Fibroblast of skin of scalp (primary cell): ENCODE measurements around the gene CYSTM1.
"Not testable (repeated sequence)": the region's sequence is repeated elsewhere in the genome, so short reads cannot be mapped to it uniquely, and the experiment has no call there.

Experiments
- DNase-seq: peaks from one replicate; pipeline ENCODE4 v3.0.0-alpha.2; 2013

Gene CYSTM1

DNA sequence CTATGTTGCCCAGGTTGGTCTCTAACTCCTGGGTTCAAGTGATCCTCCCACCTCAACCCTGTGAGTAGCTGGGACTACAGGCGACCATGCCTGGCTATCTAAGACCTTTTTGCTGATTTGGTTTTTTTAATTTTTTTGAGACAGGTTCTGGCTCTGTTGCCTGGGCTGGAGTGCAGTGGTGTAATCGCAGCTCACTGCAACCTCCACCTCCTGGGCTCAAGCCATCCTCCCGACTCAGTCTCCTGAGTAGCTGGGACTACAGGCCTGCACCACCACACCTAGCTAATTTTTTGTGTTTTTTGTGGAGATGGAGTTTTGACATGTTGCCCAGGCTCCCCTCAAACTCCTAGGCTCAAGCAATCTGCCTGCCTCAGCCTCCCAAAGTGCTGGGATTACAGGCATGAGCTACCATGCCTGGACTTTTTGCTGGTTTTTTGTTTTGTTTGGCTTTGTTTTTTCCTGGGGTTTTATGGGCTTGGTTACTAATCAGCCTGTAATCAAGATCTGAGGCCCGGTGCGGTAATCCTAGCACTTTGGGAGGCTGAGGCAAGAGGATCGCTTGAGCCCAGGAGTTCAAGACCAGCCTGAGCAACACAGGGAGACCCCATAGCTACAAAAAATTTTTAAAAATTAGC, 3.6 kb downstream of the CYSTM1 start:
- no peak for DNase-seq

DNA sequence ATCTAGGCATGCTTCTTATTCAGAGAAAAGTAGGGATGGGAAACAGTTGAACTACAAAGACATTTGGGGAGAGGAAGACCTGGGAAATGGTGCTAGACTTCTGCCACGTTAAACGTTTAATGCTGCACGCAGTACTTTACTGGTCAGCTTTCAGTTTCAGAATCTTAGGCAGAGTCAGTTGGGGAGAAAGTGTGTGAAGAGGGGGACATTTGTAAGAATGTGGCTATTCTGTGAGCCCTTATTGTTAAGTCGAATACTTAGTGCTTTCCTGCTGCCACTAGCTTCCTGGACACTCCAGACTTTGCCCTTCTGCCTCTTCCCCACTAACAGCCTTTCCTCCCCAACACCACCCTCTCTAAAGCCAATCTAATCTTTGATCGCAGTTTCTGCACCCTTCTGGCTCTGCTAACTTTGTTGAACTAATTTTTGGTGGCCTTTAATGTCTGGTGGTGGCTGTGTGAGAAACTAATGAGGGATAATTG, 6.1 kb downstream of the CYSTM1 start:
- no peak for DNase-seq

DNA sequence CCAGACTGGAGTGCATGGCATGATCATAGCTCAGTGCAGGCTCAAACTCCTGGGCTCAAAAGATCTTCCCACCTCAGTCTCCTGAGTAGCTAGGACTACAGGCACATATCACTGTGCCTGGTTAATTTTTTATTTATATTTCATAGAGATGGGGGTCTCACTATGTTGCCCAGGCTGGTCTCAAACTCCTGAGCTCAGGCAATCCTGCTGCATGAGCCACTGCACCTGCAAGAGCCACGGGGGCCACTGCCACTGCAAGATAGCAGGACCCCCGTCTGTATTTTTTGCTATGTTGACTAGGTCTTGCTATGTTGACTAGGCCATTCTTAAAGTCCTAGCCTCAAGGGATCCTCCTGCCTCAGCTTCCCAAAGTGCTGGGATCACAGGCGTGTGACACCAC, 6.5 kb downstream of the CYSTM1 start:
- no peak for DNase-seq

DNA sequence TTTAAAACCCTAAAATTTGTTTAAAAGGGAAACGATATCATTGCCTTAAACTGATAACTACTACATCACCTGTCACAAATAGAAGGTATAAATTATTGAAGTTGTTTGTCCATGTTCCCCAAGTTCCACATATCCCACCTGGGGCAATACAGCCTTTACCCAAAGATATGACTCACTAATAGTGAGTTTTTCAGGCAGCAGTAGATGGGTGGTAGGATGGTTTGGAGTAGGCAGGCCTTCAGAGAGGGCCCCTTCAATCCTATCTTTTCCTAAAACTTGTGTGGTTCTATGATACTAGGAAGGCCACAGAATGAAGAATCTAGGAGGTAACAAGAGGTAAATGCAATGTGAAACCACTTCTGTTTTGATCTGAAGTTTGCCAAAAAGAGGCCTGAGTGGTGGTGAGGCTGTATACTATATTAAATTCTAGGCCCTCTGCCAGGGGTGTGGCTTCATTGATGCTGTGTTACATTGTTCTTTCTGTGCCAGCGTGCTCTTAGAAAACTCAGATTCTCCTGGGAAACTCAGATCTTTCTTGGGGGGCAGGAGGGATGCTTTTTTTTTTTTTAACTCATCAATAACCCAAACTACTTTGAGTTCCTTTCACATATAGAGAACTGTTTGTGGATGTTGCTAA, 7.2 kb downstream of the CYSTM1 start:
- DNase-seq, result peak; percentile 42

DNA sequence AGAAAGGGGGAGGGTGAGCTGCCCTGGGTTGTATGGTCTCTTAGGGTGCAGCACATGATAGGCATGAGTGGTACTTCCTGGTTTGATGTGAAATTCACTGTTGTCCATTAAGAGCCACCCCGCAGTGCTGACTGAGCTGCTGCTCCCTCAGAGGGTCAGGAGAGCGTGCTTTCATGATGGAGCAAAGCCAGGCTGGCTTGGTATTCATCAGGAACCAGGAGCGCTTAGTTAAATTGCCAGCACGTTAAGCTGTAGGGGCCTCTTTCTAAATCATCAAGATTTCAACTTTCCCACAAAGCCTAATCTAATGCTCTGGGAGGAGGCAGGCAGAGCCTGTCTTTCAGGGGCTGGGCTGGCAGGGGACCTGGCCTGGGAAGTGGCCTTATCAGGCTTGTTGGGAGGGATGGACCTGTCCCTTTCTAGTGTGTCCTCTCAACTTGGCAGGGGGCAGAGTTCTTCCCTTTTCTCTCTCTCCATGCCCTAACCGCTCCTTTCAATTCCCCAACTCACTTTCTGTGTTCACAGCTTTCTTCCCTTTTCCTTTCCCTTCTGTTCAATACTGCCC, 7.9 kb downstream of the CYSTM1 start:
- DNase-seq, result peak; percentile 84

DNA sequence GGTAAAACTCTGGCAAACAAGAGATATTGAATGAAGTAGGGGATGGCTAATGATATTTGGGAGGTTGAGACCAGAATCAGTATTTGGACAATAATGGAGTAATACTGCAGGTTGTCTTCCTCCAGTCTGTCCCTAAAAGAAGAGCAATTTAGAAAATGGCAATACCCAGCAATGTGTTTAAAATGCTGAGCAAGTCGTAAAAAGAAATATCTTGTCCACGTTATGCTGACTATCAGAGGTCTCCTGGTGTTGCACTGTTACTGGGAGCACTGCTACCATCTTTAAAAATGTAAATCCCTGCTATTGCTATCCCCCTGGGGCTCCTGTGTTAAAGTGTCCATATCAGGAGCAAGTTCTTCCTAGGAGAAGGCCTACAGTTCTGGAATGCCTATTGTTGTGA, 10.4 kb downstream of the CYSTM1 start:
- no peak for DNase-seq

DNA sequence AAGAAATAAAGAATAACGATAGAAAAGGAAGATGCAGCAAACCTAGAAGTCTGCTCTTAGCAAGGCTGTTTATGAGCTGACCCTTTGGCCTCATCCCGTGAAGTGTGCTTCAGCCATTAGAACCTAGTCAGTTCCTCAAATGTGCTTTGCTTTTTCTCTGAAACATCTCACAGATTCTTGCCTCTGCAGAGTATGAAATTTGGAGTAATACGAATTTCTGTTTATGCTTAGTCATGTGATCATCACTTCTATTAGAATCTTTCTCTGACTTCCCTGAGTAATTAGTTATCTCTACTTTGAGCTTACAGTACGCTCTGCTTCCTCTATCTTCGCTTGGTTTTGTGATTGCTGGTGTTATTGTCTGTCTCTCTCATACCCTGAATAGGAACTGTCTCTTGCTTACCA, 11.3 kb downstream of the CYSTM1 start:
- no peak for DNase-seq

DNA sequence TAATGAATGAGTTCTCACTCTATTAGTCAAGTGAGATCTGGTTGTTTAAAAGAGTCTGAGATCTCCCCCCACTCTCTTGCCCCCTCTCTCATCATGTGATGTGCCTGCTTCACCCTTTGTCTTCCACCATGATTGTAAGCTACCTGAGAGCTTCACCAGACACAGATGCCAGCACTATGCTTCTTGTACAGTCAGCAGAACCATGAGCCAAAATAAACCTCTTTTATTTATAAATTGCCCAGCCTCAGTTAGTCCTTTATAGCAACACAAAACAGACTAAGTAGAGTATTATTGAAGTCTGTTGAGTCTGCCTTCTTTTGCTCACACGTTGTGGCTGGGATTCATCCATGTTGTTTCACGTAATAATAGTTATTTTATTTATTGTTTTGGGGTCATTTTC, 14.3 kb downstream of the CYSTM1 start:
- no peak for DNase-seq

DNA sequence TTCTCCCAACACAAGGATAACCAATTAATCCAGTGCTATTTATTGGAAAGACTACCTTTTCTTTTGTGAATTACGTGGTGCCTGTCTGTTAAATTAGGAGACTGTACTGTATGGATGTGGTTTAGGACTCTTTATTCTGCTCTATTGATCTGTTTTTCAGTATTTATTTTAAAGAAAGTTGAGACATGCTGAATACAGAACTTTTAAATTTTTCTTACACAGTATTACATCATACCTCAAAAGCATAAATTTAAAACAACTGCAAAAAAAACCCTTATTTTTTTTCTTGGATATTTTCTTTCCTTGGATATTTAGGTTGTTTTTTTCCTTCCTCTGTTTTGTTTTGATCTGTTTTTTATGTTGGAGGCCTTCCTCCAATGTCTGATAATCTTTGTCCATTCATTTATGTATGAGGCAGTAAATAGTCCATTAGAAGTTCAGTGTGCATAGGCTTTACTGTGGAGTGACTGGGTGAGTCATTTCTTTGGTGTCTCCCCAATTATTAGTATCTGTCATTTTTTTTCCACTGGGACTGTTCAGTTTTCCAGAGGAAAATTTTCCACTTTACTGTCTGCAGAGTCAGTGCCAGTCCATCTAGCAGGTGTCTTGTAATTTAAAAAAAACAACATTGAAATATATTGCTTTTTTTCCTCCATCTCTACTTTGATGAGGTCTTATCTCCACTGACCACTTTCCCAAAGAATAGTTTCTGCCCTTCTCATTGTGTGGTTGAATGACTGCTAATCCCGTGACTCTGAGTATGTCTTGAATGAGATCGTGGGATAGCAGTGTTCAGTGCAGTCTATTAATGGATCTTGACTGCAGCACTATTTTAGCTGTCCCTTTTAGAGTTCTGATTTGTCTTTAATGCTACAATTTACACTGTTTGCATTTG, 15.2 kb downstream of the CYSTM1 start:
- DNase-seq, result peak; percentile 59

DNA sequence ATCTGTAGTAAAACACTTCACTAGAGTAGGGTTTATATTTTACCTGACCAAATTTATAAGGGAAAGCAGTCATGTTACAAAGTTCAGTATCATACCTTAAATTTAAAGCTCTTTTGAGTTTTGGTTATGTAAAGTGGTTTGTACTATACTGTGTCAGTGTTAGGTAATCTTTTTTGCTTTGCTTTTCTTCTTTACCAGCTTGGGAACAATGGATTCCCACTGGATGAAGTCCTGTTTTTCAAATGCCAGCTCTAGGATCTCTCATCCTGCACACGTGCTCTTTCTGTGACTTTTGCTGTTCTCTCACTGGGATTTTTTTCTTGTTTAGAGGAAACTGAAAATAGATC, 15.9 kb downstream of the CYSTM1 start:
- DNase-seq, result no peak

DNA sequence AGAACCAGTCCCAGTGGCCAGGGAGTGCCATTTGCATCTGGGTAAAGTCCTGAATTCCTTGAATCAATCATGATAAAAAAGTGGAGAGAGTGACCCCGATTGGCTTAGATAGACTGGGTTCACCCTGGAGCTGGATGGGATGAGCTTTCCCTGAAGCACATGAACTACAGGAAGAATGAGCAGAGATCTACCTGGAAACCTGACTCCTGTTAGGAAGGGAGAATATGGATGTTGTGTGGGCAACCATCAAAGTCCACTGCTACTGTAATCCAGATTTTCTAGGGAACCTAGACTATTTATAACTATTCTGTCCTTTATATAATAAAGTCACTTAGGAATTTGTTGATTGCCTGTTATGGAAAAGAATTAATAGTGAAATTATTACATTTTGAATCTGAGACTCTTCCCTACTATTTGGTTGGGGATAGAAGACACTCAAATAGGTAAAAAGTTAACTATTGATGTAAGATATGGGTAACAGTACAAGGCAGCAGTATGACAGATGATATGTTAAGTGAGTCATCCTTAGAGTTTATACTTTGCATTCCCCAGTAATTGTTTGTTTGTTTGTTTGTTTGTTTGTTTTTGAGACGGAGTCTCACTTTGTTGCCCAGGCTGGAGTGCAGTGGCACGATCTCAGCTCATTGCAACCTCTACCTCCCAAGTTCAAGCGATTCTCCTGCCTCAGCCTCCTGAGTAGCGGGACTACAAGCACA, 17.9 kb downstream of the CYSTM1 start:
- no peak for DNase-seq

DNA sequence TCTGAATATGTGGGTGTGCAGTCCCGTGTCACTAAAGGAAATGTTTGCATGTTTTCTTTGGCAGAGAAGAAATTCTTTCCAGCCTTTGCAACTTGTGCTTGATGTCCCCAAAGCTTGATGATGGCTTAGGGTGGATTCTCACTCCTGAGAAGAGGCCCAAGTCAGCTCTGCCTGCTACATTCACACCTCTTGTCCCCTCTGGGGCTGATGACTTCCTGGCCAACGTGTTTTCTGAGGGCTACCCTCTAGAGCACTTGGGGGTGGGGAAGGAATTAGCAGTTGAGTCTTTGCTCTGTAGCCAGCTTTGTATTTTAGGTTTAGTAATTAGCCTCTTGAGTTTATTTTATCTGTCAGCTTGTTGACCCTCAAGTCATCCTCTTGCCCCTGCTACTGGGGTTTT, 19.7 kb downstream of the CYSTM1 start:
- no peak for DNase-seq

DNA sequence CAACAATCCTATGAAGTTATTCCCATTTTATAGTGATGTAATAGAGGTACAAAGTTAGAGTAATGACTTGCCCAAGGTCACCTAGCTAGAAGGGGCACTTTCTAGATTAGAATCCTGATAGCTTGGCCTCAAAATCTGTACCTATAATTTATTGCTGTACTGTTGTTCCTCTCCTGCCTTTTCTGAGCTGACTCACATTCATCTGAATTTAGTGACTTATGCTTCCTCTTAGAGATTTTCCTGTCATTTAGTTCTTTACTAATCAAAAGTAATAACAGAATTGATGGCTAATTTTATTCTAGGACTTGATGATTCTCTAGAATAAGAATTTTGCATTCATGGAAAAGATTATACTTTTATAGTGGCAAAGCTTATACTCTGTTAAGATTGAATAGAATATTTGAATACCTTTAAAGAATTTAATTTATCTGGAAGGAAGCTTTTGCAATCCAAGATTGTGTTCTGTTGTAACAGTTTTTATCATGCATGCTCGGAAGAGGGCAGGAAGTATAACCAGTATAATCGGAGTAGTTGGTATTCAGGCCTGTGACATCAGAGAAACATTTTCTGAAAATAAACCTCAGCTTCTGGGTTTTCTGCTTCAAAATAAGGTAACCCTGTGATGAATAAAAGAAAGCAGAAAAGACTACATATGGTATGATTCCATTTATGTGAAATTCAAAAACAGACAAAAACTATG, 21.3 kb downstream of the CYSTM1 start:
- DNase-seq, result no peak

DNA sequence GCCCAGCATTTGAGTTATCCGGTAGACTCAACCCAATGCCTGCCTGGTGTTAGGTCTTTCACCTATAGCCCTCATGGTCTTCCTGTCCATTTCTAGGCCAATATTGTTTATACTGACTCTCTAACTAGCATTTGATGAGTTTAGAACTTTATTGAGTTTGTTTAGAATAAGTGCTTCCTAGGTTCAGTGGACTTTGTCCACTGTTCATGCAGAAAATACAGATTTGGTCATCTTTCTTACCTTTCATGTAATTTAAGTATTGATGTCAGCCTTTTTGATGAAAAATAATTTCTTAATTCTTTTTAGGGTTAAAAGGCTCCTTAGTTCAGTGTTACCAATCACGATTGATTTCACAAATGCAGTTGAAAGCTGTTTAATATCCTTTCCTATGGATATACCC, 22.0 kb downstream of the CYSTM1 start:
- DNase-seq, result no peak

DNA sequence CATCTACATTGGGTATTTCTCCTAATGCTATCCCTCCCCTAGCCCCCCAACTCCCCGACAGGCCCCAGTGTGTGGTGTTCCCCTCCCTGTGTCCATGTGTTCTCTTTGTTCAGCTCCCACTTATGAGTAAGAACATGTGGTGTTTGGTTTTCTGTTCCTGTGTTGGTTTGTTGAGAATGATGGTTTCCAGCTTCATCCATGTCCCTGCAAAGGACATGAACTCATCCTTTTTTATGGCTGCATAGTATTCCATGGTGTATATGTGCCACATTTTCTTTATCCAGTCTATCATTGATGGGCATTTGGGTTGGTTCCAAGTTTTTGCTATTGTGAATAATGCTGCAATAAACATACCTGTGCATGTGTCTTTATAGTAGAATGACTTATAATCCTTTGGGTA, 23.9 kb downstream of the CYSTM1 start:
- not testable (repeated sequence) for DNase-seq

DNA sequence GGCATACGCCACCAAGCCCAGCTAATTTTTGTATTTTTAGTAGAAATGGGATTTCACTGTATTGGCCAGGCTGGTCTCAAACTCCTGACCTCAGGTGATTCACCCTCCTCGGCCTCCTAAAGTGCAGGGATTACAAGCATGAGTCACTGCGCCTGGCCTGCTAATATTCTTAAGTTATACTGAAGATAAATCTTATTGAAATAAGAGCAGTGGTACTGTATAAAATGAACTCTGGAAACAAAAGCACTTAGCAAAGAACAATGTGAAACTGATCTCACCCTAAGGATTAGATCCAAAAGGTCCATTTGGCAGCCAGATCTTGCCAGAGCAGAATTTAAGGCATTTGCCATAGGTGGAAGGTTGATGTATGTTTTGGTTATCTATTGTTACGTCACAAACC, 27.1 kb downstream of the CYSTM1 start:
- no peak for DNase-seq

DNA sequence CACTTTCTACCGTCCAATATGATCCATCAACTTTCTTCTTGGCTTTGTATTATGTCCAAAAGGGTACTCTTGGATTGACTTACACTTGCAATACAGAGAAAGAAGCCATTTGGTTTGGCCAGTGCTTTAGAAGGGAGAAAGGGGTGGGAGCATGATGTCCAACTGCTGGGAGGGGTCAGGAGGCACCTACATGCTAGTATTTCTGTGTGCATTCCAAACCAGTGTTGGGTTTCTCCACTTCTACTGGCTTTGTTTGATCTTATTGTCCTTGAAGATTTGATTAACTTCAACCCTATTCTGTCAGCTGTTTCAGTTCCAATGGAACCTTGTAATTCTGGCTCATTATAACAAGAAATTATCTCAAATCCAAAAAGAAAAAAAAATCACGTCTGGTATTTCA, 27.6 kb downstream of the CYSTM1 start:
- no peak for DNase-seq

DNA sequence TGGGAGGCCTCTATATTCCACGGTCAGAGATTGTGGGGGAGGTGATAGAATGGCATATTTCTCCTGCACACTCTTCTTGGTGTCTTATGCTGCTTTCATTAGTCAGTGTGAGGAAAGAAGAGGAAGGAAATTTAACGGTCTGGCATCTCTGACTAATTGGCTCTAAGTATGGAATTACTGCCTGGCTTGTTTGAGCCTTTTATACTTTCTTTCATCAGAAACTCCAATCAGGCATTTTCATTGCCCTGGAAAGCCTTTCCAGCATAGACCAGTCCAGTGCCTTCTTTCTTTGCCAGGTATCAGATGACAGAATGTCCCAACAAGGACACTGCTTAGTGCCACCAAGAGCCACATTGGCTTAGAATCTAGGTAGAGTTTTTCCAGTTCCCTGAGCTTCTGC, 30.2 kb downstream of the CYSTM1 start:
- no peak for DNase-seq

DNA sequence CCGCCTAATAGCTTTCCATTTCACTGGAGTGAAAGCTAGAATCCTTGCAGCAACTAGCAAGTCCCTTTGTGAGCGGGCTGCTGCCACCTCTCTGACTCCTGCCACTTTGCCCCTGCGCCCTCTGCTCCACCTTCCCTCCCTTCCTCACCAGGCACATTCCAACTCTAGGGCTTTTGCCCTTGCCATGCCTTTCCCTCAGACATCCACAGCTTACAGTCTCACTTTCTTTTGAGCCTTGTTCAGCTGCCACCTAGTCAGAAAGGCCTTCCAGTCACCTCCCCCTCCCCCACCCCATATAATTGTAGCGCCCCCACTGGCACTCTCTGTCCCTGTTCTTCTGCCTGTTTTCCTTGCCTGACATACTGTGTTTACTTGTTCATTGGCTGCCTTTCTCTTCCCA, 31.0 kb downstream of the CYSTM1 start:
- no peak for DNase-seq

DNA sequence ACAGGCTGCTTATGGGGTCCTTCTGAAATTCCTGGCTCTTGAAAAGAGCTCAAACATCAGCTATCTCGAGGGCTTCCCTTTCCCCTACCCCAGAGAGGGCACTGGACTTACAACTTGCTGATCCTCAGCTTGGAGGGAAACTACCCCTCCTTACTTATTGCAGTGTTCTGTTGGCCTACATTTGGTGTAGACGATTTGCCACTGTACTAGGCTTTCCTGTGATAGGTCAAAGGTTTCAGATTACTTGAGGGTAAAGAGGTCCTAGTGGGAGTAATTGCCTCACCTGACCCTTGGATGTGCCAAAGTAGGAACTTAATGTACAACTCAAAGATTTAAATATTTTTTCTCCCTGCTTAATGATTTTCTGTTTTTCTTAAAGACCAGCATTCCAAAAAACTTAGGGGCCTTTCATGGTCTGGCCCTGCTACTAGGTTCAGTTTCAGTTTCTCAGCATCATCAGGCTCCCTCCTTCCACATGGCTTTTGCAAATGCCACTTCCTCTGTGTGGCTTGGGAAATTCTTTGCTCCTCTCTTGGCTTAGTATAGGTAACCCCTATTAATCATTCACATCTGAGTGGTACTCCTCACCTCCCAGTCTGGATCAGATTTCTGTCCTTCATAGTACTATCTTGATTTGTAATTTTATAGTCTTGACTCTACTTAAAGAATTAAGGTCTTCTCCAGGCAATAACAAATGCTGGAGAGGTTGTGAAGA, 32.4 kb downstream of the CYSTM1 start:
- DNase-seq, result no peak

DNA sequence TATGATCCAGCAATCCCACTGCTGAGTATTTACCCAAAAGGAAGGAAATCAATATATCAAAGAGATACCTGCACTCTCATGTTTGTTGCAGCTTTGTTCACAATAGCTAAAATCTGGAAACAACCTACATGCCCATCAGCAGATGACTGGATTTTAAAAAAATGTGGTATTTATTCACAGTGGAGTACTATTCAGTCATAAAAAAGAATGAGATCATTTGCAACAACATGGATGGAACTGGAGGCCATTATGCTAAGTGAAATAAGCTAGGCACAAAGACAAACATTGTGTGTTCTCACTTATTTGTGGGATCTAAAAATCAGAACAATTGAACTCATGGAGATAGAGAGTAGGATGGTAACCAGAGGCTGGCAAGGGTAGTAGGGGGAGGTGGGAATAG, 33.1 kb downstream of the CYSTM1 start:
- no peak for DNase-seq
